ENCODE data around the gene IQCH. TPM values are rescaled to one million over a fixed set of nuclear protein-coding genes. Genes with fewer than 3 reads are reported as not detected.

The IQCH gene
- total and polyA plus RNA-seq, 2 of the 4 experiments (the other 2 are of a cell fraction), result 0.60 to 2.5 TPM

DNA sequence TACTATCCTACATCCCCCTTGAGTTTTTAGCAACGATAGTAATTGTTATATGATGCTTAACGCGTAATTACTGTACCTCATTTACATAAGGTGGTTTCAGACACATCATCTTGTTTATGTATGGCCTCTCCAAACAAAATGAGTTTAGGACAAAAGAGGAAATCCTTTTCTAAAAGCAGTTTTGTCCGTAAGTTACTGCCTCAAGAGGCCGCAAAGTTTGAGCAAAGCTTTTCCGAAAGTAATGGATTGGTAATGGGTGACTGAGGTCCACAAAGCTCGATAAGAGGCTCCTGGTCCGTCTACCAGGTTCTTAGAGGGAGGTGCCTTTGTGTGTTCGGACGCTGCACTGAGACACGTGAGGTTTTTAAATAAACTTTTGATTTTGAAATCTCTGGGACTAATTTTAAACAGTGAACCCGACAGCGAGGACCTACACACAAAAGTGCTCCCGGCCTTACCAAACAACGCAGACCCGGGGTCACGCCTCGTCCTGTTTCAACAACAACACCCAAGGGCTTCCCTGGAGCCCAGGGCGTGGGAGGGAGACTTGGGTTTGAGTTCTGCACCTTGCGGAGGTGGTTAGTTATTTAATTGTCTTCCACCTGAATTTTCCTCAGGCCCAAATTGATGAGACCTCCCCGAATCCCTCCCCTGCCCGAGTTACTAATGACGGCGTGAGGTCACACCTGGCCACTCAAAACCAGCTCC, 265.9 kb downstream of the IQCH start:
- WGBS, 2 experiments (ENCODE audit: extremely low coverage in 2 of 2, insufficient read length in 1 of 2), result 47% methylated on average over 6 of the region's 24 CpGs; no CpG with 5 or more reads in 1 of the 2 experiments
- ChIA-PET CTCF (no interaction called here), POLR2A (ENCODE audit: unreplicated experiment) (no interaction called here)
- H2AK5ac ChIP-seq (ENCODE audit: low read depth, low read length), result peak overlapping the region; percentile 12; the same call in 1 of the 2 replicates
- no peak overlapping the region for H2BK15ac ChIP-seq (ENCODE audit: low read depth, low read length)
- no peaks in the 10 kb centered on the region for H3K36me3 ChIP-seq (ENCODE audit: control insufficient read depth, insufficient read depth, low read length)
- peak overlapping the region; percentile 81 for H4K5ac ChIP-seq (ENCODE audit: low read depth, low read length)
- H3K4me3 ChIP-seq (ENCODE audit: insufficient read depth, low read depth, low read length), result peak overlapping the region; percentile 79
- DNase-seq (peak; percentile 7), ATAC-seq (ENCODE audit: low read depth) (no peak)
- peak overlapping the region; percentile 92 to 98 for H4K8ac ChIP-seq (ENCODE audit: low read depth in 2 of 2, low read length in 2 of 2)
- H3K4me2 ChIP-seq (ENCODE audit: low read depth, low read length), result peak overlapping the region; percentile 90
- H2AFZ ChIP-seq (replicated peaks; ENCODE audit: low read length, poor library complexity), result peak overlapping the region; percentile 99
- peak overlapping the region; percentile 52 for H3K27ac ChIP-seq (ENCODE audit: insufficient read depth, low read length)
- no TSS peak for BruUV-seq (replicated peaks)
- peak overlapping the region; percentile 59 for H3K4ac ChIP-seq (ENCODE audit: low read depth, low read length)
- H4K20me1 ChIP-seq (ENCODE audit: insufficient read depth, low read length), result peaks cover 3% of the 10 kb centered on the region; the same call in 1 of the 2 replicates
- no peak overlapping the region for H3K18ac ChIP-seq (ENCODE audit: low read depth, low read length)
- H3K56ac ChIP-seq (ENCODE audit: extremely low read depth, insufficient read depth, low read length), result no peak overlapping the region
- peak overlapping the region; percentile 35; the same call in 1 of the 2 replicates for H3K23ac ChIP-seq (ENCODE audit: low read depth, low read length)
- H3K9me1 ChIP-seq (ENCODE audit: insufficient read depth, low read length), result no peaks in the 10 kb centered on the region
- 0 out of 2 replicates have a peak overlapping the region, but pooled peaks have one; percentile 4 for H4K91ac ChIP-seq (ENCODE audit: insufficient read depth, low read depth, low read length)
- no peaks in the 10 kb centered on the region for H3K27me3 ChIP-seq (ENCODE audit: control insufficient read depth, insufficient read depth, low read length)
- peak overlapping the region; percentile 33; the same call in 1 of the 2 replicates for H2BK120ac ChIP-seq (ENCODE audit: low read depth, low read length)
- dilution Hi-C loops (cut with HindIII; ENCODE audit: low sequenced_read_pairs, unreplicated experiment), result no loop called here
- H3K4me1 ChIP-seq (ENCODE audit: control insufficient read depth, insufficient read depth, low read length), result no peaks in the 10 kb centered on the region
- in situ Hi-C loops (cut with MboI; ENCODE audit: low sequenced_read_pairs), result no loop called here
- H3K79me1 ChIP-seq (ENCODE audit: low read depth in 1 of 2, low read length in 2 of 2), result peaks cover 7 to 26% of the 10 kb centered on the region in 2 experiments; a peak in 3 of 4 replicates
- intact Hi-C loops (cut with micrococcal nuclease), result no loop called here
- H2AK9ac ChIP-seq (replicated peaks; ENCODE audit: low read depth, low read length, poor library complexity), result peak overlapping the region; percentile 68
- no peaks in the 10 kb centered on the region for H3K9me3 ChIP-seq (ENCODE audit: control insufficient read depth, insufficient read depth, low read length)
- no peak overlapping the region for H2BK5ac ChIP-seq (ENCODE audit: low read depth, low read length, poor library complexity, severe bottlenecking)
- H3K14ac ChIP-seq (replicated peaks; ENCODE audit: low read depth, low read length), result peak overlapping the region; percentile 55; the same call in 1 of the 2 replicates
- no peak overlapping the region for H2BK20ac ChIP-seq (ENCODE audit: low read depth, low read length)
- peak overlapping the region; percentile 10; the same call in 1 of the 2 replicates for H3K9ac ChIP-seq (ENCODE audit: low read depth, low read length)
- TF ChIP-seq FOS (IDR thresholded peaks at IDR 0.05; ENCODE audit: low read depth, low read length) (no peak), RFX5 (IDR thresholded peaks at IDR 0.05; ENCODE audit: low read depth, low read length) (no peak), CHD1 (IDR thresholded peaks at IDR 0.05; ENCODE audit: low read depth, low read length) (no peak), MAZ (IDR thresholded peaks at IDR 0.05; ENCODE audit: borderline replicate concordance, low read depth, low read length) (no peak), RCOR1 (IDR thresholded peaks at IDR 0.05; ENCODE audit: insufficient replicate concordance, low read length) (no peak), MAFK (IDR thresholded peaks at IDR 0.05; ENCODE audit: low read depth, low read length) (no peak), RAD21 (IDR thresholded peaks at IDR 0.05; ENCODE audit: low read length) (no peak), NFE2L2 (IDR thresholded peaks at IDR 0.05; ENCODE audit: low read depth, low read length) (no peak), SMC3 (IDR thresholded peaks at IDR 0.05; ENCODE audit: low read depth, low read length) (no peak), BHLHE40 (IDR thresholded peaks at IDR 0.05; ENCODE audit: low read depth, low read length) (no peak), POLR2A (IDR thresholded peaks at IDR 0.05; ENCODE audit: low read depth, low read length) (no peak), CEBPB (IDR thresholded peaks at IDR 0.05; ENCODE audit: low read depth, low read length) (no peak)
- TF ChIP-seq, protein P1, sequence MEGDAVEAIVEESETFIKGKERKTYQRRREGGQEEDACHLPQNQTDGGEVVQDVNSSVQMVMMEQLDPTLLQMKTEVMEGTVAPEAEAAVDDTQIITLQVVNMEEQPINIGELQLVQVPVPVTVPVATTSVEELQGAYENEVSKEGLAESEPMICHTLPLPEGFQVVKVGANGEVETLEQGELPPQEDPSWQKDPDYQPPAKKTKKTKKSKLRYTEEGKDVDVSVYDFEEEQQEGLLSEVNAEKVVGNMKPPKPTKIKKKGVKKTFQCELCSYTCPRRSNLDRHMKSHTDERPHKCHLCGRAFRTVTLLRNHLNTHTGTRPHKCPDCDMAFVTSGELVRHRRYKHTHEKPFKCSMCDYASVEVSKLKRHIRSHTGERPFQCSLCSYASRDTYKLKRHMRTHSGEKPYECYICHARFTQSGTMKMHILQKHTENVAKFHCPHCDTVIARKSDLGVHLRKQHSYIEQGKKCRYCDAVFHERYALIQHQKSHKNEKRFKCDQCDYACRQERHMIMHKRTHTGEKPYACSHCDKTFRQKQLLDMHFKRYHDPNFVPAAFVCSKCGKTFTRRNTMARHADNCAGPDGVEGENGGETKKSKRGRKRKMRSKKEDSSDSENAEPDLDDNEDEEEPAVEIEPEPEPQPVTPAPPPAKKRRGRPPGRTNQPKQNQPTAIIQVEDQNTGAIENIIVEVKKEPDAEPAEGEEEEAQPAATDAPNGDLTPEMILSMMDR (conservative IDR thresholded peaks at IDR 0.05; ENCODE audit: low read depth, low read length), result no peak
- TF ChIP-seq, protein P2, sequence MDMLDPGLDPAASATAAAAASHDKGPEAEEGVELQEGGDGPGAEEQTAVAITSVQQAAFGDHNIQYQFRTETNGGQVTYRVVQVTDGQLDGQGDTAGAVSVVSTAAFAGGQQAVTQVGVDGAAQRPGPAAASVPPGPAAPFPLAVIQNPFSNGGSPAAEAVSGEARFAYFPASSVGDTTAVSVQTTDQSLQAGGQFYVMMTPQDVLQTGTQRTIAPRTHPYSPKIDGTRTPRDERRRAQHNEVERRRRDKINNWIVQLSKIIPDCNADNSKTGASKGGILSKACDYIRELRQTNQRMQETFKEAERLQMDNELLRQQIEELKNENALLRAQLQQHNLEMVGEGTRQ (IDR thresholded peaks at IDR 0.05; ENCODE audit: low read depth, low read length), result no peak
- TF ChIP-seq, protein P3, sequence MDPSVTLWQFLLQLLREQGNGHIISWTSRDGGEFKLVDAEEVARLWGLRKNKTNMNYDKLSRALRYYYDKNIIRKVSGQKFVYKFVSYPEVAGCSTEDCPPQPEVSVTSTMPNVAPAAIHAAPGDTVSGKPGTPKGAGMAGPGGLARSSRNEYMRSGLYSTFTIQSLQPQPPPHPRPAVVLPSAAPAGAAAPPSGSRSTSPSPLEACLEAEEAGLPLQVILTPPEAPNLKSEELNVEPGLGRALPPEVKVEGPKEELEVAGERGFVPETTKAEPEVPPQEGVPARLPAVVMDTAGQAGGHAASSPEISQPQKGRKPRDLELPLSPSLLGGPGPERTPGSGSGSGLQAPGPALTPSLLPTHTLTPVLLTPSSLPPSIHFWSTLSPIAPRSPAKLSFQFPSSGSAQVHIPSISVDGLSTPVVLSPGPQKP (IDR thresholded peaks at IDR 0.05; ENCODE audit: borderline replicate concordance, low read depth, low read length), result no peak
